CD4-positive, alpha-beta T cell treated with Interleukin-6 for 4 hours (primary cell): ENCODE measurements around the gene FAM3D.

Experiments
- DNase-seq: peaks from one replicate; pipeline ENCODE4 v3.0.0-alpha.2; 2020; ENCODE audit warnings: mixed read lengths

FAM3D gene

DNA sequence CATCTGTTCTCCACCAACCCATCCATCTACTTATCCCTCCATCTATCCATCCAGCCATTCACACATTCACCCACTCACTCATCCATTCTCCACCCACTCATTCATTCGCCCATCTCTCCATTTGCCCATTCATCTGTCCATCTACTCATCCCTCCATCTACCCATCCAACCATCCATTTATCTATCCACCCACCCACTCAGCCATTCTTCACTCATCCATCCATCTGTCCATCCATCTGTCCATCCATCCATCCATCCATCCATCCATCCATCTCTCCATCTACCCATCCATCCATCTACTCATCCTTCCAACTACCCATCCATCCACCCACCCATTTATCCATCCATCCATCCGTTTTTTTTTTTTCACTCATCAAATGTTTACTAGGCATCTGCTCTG lies 13.9 kb downstream of the FAM3D start:
- no peak for DNase-seq

DNA sequence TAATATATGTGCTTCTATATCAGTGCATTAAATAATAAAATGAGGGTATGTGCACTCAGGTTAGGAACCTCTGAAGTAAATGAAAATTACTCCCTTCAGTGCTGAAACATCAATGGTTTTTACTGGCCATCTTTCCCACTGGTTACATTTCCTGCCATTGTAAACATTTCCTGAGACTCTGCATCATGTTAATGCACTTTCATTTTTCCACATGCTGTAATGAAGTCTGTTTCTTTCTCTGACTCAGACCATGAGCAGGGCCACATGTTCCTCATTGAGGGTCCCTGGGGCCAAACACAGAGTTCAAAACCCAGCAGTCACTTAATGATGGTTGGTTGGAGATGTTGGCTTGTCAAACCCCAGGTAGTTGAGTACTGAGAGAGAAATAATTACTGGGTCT lies 15.3 kb downstream of the FAM3D start:
- DNase-seq: no peak

DNA sequence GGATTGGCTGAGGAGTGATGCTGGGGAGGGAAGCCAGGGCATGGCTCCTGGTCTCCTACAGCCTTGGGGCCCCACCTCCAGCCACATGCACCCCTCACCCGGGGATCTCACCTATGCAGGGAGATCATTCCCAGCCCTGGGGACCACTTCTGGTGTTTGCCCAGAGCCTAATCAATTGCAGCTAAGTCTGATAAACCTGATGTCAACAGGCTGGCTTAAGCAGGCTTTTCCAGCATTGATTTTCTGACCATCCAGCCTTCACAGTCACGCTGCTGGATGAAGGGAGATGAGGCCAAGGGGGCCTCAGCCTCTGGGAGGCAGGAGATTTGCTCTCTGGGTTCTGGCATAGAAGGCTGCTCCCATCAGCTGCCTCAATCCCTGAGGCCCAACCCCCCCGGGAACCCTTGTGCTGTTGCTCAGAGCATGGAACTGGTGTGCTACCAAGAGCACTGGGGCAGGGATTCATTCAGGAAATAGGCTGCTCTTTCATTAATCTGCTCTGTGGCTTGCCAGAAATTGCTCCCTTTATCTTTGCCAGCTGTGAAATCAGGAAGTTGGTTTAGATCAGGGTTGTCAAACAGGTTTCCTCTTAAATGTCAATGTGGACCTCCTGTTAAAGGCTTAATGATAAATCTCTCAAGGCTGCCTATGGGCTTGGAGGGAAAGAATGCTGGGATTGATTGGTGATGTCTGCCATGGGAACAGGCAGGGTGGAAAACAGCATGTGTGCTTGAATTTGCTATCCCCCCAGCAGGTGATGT lies 19.0 kb downstream of the FAM3D start:
- no peak for DNase-seq

DNA sequence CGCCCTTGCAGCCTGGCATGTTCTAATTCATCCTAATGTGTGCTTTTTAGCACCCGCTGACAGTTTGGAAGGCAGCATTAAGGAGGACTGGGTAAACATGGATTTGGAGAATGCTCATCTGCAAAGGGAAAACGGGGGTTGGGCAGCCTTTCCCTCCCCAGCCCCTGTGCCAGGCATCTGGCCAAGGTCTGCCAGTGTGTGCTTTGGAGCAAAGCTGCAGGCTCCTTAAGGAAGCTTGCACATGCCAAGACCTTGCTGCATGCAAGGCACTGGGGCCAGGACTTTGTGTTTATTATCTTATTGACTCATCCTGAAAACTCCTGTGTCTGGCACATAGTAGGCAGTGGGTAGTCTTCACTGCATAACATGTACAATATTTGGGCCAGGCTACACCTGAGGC lies 20.1 kb downstream of the FAM3D start:
- no peak for DNase-seq

DNA sequence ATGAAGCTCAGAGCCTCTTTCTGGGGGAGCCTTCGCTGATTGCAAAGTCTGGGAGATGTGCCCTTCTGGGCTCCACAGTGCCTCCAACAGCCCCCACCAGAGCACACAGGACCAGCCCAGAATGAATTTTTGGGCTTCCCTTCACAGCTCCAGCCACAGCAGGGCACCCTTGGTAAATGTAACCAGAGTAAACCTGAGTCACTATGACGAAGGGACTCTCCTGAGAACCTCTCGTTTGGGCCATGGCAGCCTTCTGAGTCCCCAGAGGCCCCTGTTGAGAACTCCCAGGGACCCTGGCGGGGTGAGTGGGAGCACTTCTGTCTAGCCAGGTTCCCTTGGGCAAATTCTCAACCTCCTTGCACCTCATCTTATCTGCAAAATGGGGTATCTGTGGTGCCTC lies 20.8 kb downstream of the FAM3D start:
- DNase-seq: no peak

DNA sequence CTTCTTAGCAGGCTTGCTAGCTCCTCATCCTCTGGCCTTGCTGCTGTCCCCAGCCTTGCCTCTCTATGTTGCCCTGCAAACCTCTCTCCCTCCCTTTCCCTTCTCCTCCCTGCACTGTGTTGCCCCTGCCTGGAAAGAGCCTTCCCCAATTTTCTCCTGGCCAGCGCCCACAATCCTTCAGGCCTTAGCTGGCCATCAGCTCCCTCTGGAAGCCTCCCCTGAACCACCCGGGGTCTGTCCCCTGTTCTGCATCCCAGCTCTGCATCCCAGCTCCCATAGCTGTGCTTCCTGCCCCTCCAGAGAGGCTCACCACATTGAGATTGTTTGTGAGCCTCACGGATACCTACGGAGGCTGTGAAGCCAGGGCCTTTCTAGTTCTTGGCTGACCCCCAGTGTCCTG lies 23.7 kb downstream of the FAM3D start:
- DNase-seq: no peak

DNA sequence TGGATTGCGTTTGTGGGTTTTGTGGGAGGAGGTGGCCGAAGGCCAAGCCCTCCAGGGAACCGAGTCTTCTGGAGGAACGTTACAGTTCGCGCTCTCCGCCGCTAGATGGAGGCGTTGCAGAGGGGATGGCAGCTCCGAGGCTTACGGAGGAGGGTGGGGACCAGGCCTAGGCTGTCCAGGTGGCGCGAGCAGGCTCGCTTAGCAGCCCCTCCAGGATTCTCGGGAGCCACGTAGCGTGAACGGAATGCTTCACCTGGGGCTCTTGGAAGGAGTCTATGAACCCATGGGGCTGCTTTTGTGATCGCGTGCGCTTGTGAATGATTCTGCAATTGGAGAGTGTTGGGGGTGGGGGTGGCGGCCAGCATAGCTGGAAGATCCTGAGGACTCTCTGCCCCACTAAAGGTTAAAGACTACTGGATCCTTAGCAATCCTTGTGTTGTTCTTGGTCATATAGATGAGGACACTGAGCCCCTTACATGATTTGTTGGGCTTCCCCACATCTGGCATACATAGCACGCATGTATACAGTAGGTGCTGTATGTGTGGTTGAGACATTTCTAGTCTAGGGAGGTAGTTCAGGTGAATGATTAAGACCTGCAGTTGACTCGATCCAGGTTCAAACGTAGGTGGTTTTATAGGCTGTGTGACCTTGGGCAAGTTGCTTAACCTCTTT lies 25.7 kb downstream of the FAM3D start:
- peak; percentile 46 for DNase-seq

DNA sequence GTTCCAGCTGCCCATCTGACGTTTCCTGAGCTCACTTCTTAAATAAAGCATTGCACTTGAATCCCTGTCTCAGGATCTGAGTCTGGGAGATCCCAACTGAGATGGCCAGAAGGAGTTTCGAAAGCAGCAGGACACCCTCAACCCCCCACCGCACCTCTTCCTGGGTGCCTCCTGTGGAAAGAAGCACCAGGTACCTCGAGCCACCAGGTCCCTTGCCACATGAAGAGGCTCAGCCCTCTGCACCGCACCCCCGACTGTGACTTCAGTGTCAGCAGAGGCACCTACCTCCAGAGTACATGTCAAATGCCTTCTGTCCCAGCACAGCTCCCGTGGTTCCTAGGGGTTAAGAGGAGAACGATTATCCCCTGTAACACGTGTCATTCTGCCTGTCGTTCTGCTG lies 26.7 kb downstream of the FAM3D start:
- no peak for DNase-seq

DNA sequence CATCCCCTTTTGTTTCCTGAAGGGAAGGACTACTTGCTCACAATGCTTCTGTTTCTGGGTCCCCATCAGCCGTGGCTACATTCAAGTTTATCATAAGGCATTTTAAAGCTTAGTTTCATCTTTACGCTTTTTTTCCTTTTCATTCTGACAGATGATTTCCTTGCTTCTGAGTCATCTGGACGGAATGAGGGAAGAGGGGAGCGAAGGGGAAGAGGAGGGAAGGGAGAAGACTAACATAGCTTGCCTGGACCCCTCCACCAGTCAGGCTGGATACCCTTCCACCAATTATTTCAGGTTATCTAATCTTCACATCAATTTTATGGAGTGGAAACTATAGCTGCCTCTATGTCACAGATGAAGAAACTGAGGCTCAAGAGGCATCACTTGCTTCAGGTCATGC lies 27.6 kb downstream of the FAM3D start:
- no peak for DNase-seq

DNA sequence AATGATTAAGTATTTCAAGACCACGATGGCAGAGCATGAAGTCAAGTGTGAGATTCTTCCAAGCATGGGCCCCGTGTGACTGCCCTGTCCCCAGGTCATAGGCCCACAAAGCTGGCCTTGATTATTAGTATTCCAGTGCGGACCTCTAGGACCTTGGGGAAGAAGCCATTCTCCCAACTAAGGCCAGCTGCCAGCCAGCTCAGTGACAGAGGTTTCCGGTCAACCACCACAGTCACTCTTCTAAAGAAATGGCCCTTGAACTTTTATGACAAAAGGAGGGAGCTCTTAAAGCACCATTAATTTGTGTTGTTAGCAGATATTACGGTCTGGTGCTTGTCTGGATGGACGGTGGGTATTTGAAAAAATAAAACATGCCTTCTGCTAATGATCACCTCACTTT lies 28.0 kb downstream of the FAM3D start:
- DNase-seq: no peak

DNA sequence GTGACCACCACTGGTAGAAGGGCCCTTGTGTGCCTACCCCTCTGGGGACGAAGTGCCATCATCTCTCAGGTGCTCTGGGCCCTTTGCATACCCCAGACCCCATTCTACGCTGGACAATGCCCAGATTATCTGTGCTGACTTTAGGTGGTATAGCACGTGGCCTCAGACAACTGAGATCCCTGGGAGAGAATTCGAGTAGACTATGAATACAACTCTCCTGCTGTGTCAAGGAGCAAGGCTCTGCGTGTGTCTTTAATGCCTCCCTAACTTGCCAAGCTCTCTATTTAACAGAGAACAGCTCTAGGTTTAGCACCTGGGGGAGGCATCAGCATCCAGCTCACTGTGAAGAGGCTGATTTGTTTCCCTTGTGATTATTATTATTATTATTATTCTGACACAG lies 29.1 kb downstream of the FAM3D start:
- DNase-seq: no peak

DNA sequence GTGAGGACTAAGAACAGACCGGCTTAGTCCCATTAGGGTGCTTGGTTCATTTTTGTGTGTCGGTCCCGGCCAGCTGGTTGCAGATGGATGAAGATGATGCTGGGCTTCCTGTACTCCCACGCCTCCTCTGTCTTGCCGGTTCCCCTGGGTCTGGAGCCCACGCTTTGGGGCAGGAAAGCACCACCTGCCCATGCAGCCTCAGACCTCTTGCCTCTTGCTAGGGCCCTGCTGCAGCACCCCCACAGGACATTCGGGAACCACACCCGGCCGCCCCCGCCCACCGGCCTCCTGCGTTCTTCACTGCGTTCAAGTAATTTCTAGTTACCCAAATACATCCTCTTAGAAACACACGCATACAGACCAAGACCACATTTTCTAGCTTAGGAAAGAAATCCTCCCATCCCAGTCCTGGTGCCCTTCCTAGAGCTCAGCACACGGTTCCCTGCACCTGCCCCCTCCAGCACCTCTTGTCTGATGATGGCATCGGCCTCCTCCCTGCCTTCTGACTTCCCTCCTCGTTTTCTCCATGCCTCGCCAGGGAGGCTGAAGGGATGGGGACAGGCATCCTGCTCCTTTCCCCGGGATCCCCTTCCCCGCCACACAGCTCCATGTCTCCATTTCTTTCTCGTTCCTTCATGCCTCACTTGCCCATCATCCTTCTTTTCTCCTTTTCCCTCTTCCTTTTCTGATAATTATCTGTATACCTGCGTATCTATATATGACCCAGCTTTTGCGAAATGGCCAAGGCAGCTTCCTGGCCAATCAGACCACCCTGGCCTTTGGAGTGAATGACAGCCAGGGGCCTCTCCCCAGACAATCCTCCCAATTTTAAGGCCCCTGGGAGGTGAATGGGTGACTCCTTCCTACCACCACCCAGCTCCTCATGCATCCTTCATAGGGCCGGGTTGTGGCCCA lies 30.9 kb downstream of the FAM3D start:
- no peak for DNase-seq

DNA sequence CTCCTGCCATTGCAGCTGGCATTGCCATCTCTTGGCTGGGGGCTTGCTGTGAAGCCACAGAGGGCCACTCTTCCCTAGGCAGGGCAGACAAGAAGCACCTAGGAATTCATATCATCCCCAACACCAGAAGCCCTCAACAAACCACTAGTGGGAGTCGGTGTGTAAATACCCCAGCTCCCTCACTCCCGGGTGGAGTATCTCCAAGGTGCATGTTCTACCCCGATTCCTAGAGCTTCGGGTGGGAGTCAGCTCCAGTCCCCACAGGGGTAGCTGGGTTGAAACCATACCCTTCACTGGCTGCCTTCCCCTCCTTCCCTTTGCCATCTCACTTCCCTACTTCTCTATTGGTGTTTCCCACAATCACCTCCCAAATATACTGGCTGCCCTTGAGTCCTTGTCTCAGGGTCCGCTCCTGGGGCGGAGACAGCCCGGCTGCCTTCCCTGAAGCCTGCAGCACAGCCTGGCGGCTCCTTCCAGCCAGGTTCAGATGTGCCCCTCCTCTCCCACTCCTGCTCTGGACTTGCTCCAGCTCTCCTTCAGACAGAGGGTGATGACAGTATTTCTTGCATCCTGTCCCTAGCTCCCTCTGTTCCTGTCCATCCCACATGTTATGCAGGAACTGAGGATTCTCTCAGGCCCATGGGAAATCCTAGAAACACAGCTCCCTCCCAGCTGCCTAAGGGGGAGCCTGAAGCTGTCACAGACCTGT lies 33.3 kb downstream of the FAM3D start:
- no peak for DNase-seq

DNA sequence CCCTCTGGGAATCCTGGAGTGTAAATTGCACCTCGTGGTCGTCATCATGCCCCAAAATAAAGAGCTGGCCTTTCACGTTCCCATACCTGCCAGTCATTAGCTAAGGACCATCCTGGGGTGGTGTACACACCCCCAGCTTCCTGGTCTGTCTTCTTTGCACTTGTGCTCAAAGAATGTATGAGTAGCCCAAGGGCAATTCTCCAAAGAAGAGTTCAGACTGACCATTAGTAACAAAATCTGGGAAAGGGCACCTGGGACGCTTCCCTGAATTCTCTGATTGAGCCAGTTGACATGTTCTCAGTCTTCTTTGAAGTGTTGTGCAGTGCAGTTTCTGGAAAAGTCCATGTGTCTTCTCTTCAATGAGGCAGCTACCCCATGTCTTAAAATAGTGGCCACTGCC lies 34.8 kb downstream of the FAM3D start:
- DNase-seq: no peak

DNA sequence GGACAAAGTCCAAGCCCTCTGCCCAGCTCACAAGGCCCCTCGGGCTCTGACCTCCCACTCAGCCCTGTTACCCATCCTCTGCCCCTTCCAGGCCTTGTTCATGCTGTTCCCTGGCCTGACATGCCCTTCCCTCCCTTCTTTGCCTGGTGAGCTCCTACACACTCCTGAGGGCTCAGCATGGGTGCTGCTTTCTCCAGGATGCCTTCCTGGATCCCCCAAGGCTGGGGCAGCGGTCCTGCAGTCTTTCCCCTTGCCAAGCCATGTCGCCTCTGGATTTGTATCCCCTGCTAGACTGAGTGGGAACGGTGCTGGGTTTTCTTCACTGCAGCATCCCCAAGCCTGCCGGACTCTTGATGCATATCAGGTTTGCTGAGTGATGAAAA lies 35.9 kb downstream of the FAM3D start:
- DNase-seq: no peak

DNA sequence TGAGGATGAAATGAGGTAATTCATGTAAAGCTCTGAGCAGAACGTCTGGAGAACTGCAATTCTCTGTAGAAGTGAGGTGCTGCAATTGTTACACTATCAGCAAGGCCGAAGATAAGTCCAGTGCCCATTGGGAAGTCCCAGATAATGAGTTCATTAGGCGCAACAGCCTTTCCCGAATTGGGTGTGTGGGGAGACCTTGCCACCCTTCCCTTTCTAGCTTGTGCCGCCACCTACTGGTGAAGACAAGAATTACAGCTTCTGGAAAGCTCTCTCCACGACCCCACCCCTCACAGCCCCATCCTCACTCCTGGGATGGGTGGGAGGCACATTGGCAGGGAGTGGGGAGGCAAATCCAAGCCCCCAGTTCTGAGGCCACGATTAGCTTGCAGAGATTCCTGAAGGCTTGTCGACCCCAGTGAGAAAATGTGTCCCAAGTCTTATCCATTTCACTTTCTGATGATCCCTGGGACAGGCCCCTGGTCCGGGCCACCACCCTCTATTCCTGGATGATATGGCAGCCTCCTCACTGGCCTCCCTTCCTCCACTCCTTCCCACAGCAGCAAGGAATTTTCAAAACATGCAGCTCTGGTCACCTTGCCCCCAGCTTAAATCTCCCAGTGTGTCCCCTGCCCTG lies 36.4 kb downstream of the FAM3D start:
- peak; percentile 60 for DNase-seq

DNA sequence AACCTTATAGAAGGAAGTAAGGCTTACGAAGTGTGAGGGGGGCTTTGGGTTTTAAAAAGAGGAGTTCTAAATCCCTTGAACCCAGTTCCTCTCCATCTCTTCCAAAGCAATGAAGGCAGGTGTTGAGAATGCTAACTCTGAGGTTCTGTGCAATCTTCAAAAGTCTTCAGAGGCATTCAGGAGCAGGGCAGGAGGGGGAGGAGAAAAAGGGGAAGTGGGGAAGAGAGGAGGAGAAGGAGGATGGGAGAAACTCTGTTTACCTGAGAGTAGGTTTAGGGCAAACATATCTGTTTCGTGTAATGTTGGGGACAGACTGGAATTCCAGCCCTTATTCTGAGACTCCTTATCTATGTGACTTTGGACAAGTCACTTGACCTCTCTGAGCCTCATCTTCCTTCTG lies 36.9 kb downstream of the FAM3D start:
- DNase-seq: no peak

DNA sequence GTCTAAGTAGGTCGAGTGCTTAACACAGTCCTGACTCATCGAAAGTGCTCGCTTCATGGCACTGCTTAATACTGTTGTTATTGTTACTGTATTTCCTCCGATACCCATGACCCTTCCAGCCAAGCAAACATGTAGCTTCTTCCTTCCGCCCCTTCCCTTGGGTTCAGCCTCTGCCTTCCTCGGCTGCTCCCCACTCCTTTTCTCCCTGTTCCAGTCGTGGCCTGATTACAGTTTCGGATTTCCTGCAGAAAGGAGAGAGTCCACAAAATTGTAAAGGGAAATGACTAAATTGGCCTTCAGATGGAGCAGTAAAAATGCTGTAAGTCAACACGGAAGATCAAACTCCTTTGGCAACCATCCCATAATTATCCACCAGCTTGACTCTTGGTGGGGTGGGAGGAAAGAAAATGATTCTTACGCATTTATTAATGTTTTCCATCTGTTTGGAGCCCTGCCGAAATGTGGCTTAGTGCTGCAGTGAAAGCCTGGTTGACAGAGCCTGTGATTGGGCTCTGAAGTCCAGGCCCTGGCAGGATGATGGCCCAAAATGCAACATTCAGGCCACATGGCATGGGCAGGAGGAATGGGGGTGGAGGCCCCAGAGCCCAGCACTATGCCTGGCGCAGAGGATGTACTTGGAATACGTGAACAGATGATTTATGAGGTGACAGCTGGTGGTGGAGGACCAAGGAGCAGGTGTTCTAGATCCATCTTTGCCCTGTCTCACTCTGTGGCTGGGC lies 37.6 kb downstream of the FAM3D start:
- no peak for DNase-seq

DNA sequence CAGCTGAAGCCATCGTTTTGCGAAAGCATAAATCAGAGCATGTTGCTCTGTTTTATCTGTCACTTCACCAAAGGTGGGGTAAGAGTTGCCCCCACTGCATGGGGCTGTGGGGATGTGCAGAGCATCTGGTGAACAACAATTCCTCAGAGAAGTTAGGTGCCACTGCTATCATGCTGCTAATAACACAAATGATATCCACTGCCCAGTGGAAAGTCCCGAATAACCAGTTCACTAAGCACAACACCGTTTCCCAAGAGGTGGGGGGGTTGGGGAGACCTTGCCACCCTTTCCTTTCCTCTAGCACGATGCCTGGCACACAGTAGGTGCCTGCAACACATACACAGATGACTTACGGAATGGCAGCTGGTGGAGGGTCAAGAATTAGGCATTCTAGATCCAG lies 38.6 kb downstream of the FAM3D start:
- no peak for DNase-seq

DNA sequence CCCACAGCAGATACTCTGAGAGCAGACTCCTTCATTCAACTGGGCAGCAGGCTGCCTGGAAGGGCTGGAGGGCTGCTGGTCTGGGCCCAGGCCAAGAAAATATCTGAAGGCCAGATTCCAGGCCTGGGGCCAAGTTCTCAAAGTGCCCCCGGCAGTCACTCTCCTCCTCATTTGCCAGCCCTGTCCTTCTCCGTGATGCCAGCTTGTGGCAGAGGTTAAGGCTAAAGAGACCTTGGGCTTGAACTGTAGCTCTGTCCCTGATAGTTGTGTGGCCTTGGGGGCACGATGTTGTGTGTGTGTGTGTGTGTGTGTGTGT lies 39.0 kb downstream of the FAM3D start:
- DNase-seq: no peak

DNA sequence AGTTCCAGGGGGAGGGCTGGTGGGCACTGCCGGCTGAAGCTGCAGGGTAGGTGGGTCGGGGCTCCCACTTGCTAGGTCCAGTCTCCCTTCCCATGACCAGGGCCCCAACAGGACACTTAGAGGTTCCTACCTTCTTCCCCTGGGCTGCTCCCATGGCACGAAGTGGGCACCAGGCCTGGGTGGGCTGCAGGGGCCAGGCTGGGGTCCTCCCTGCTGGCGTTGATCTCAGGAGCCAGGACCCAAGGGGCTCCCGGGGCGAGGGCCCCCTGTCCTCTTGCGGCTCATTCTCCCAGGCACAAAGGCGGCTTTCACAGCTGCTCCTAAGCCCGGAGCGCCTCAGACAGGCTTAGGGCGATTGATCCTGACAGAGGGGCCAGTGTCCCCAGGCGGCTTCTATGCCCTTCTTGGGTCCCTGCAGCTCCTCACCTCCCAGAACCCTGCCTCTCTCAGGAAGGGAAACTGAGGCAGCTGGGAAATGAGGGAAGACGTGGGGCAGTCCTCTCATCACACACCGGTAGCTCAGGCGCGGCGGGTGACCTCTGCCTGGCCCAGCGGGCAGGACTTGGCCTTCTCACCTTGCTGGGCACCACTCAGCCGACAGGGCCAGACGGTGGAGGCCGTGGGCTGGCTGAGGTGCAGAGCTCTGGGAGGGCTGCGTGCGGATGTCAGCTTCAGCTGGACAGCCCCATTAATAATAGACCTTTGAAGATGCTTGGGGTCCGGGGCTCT lies 39.6 kb downstream of the FAM3D start:
- no peak for DNase-seq
